Common myeloid progenitor, CD34-positive (primary cell): ENCODE results near the gene PPL.

Experiments used
- CTCF ChIA-PET: fragments of 350-600 bp; sonication (Branson Sonifier 250); formaldehyde crosslinking; loops from one replicate; lab custom pipeline; 2021; ENCODE audit warnings: antibody characterized with exemption; lab: Charles Lee
- POLR2A ChIA-PET: fragments of 350-600 bp; sonication (Branson Sonifier 250); formaldehyde crosslinking; loops from one replicate; lab custom pipeline; 2021; ENCODE audit warnings: antibody characterized with exemption; lab: Charles Lee
- DNase-seq, 3 donors: peaks; one replicate each; pipeline versions ENCODE4 v3.0.0 to v3.0.0-alpha.2; 2013
- H3K27ac ChIP-seq, 2 experiments: 1 replicate in 1 of 2; 2 replicates in 1 of 2; pipeline ENCODE4 v1.7.0; 2013; ENCODE audit warnings: inconsistent platforms in 2 of 2, low read length in 2 of 2, mild to moderate bottlenecking in 2 of 2, low read depth in 1 of 2, moderate library complexity in 1 of 2; ENCODE audit not compliant: severe bottlenecking in 2 of 2, insufficient read depth in 1 of 2, poor library complexity in 1 of 2
- H3K27me3 ChIP-seq, 5 experiments: replicated peaks in 2 of 5; 1 replicate in 3 of 5; 2 replicates in 2 of 5; pipeline versions ENCODE4 v1.6.1 to v1.7.0; 2013; ENCODE audit warnings: low read length in 4 of 5, mild to moderate bottlenecking in 2 of 5, moderate library complexity in 2 of 5, inconsistent platforms in 1 of 5; ENCODE audit not compliant: insufficient read depth in 5 of 5, control insufficient read depth in 4 of 5
- H3K36me3 ChIP-seq, 4 experiments: 1 replicate in 2 of 4; 2 replicates in 2 of 4; pipeline versions ENCODE4 v1.6.1 to v1.7.0; 2013; ENCODE audit warnings: low read length in 3 of 4, control low read depth in 1 of 4, mild to moderate bottlenecking in 1 of 4; ENCODE audit not compliant: control insufficient read depth in 4 of 4, insufficient read depth in 4 of 4
- H3K4me1 ChIP-seq, 4 experiments: 1 replicate in 3 of 4; 2 replicates in 1 of 4; pipeline versions ENCODE4 v1.6.1 to v1.7.1; 2013; ENCODE audit warnings: low read length in 3 of 4, mild to moderate bottlenecking in 3 of 4, control low read depth in 1 of 4, inconsistent platforms in 1 of 4, moderate library complexity in 1 of 4; ENCODE audit not compliant: control insufficient read depth in 4 of 4, insufficient read depth in 4 of 4; ENCODE audit errors: control extremely low read depth in 1 of 4
- H3K4me3 ChIP-seq, 7 experiments: 1 replicate in 4 of 7; 2 replicates in 3 of 7; pipeline versions ENCODE4 v1.5.1 to v1.7.0; 2013; ENCODE audit warnings: mild to moderate bottlenecking in 7 of 7, low read length in 6 of 7, moderate library complexity in 6 of 7, inconsistent platforms in 2 of 7, low read depth in 2 of 7, control low read depth in 1 of 7; ENCODE audit not compliant: insufficient read depth in 4 of 7, control insufficient read depth in 1 of 7; ENCODE audit errors: extremely low read depth in 1 of 7
- H3K9me3 ChIP-seq, 5 experiments: 1 replicate in 4 of 5; 2 replicates in 1 of 5; pipeline versions ENCODE4 v1.6.1 to v1.7.1; 2013; ENCODE audit warnings: low read length in 4 of 5, mild to moderate bottlenecking in 2 of 5, inconsistent platforms in 1 of 5, low read depth in 1 of 5, moderate library complexity in 1 of 5; ENCODE audit not compliant: control insufficient read depth in 4 of 5, insufficient read depth in 2 of 5; ENCODE audit errors: control extremely low read depth in 1 of 5
- WGBS: methylation state at CpG from one replicate; pipeline ENCODE4 v1.1.5; 2013; ENCODE audit not compliant: insufficient coverage; 5-methylcytosine and 5-hydroxymethylcytosine counted together

PPL gene

DNA sequence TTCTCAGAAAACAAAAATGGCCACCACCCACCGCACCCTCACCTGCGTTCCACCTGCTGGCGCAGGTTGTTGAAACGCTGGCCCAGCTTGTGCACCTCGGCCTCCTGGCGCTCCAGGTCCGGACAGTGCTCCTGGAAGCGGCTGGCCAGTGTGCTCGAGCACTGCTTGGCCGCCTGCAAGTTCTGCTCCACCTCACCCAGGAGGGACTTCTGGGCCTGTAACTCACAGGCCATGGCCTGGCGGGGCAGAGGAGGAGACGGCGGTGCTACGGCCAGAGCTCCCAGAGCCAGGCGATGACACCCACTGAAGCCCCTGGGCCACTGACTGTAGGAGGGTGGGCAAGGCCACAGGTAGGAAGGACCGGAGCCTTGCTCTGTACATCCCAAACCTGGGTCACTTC is 46.3 kb downstream of the PPL start:
- no peak for DNase-seq
- ChIA-PET CTCF (interaction anchor here (0.6 to 1.4 kb wide), 2 partner anchors 11 to 117 kb away, joined by 3 to 4 read pairs; no protein-coding TSS in a partner anchor), POLR2A (no interaction called here)
- Histone ChIP-seq H3K4me1 (no peaks in the 10 kb centered on the region), H3K36me3 (peaks cover 2 to 17% (median 11%) of the 10 kb centered on the region in 4 experiments), H3K27ac (no peak overlapping the region), H3K4me3 (no peak overlapping the region), H3K9me3 (no peaks in the 10 kb centered on the region), H3K27me3 (no peaks in the 10 kb centered on the region)
- WGBS, result 97% methylated on average over 10 of the region's 16 CpGs

DNA sequence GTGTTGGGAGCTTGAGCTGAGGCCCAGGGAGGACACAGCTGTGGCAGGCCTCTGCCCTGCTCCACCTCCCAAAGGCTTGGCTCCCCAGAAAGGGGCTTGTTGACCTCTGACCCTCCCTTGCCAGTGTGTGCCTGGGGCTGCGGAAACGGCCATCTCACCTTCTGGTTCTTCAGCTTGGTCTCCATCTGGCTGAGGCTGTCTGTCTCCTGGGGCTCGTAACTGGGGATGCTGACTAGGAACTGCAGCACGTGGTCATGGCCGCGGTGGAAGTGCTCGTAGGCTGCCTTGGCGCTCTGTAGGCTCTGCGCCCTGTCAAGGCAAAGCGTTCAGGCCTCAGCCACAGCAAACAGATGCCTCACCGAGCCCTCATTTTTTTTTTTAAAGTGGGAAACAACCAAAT is 46.9 kb downstream of the PPL start:
- DNase-seq, result no peak
- Histone ChIP-seq H3K27me3 (no peaks in the 10 kb centered on the region), H3K36me3 (peaks cover 2 to 23% (median 15%) of the 10 kb centered on the region in 4 experiments), H3K4me1 (no peaks in the 10 kb centered on the region), H3K27ac (no peak overlapping the region), H3K9me3 (no peaks in the 10 kb centered on the region), H3K4me3 (no peak overlapping the region)
- 94% methylated on average over 10 of the region's 11 CpGs for WGBS
- CTCF ChIA-PET, result interaction anchor here (1.4 kb wide), 1 partner anchor 10 kb away, joined by 4 read pairs; no protein-coding TSS in a partner anchor
- POLR2A ChIA-PET, result no interaction called here

DNA sequence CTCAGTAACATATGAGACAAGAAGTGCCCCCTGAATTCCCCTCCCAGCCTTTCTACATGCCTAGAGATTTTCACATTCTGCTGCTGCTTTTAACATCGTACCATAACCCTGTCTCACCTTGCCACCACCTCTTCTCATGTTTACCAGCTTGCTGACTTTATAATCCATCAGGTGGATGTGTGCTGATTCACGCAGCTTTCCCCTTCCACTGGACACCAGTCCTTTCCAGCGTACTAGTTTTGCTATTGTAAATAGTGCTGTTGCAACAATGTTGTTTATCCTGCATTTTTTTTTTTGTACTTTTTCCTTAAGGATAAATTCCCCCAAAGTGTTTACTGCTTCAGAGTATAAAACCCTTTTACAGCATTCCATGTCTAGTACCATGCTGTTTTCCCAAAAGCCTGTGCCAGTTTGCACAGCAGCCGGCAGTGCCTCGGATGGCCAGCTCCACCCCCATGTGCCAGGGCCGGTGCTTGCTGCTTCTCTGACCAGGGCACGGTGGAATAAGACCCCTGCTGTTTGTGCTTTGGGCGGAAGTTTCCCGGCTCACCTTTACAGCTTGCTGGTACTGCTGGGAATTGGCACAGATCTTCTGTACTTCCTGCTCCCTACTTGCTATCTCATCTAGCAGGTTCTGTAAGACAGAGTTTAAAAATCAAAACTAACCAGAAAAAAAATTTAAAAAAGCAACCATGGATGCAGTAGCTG is 48.4 kb downstream of the PPL start:
- no peaks in the 10 kb centered on the region for H3K9me3 ChIP-seq
- H3K4me1 ChIP-seq, result no peaks in the 10 kb centered on the region
- DNase-seq, result no peak
- POLR2A ChIA-PET, result interaction anchor here (0.5 kb wide), 1 partner anchor 19 kb away, joined by 7 read pairs; no protein-coding TSS in a partner anchor
- WGBS, result 98% methylated on average over 8 of the region's 9 CpGs
- H3K36me3 ChIP-seq, result peaks cover 5 to 38% (median 24%) of the 10 kb centered on the region in 4 experiments
- CTCF ChIA-PET, result interaction anchor here (1.2 kb wide), 1 partner anchor 14 kb away, joined by 4 read pairs; no protein-coding TSS in a partner anchor
- no peaks in the 10 kb centered on the region for H3K27me3 ChIP-seq
- H3K4me3 ChIP-seq, result no peak overlapping the region
- H3K27ac ChIP-seq, result no peak overlapping the region

DNA sequence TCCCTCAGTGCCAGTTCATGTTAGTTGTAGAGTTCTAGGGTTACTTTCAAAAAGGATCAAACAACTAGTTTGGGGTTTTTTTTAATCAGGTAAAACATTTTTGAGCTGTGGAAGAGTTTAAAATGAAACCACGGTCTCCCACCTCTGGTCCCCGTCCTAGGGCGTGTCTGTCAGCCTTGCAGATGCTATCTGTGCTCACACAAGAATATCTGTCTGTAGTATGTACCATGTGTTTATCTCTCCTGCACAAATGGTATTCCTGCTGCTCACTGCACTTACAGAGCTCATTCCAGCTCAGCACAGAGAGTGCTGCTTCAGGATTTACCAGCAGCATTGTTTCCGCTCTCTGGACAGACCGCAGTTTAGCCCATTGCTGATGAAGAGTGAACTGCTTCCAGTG is 50.8 kb downstream of the PPL start:
- WGBS, result 100% methylated on average over 2 of the region's 5 CpGs
- POLR2A ChIA-PET, result no interaction called here
- Histone ChIP-seq H3K9me3 (no peaks in the 10 kb centered on the region), H3K27me3 (no peaks in the 10 kb centered on the region), H3K4me1 (no peaks in the 10 kb centered on the region), H3K4me3 (no peak overlapping the region), H3K36me3 (peaks cover 8 to 62% (median 45%) of the 10 kb centered on the region in 4 experiments), H3K27ac (no peak overlapping the region)
- DNase-seq, result no peak
- CTCF ChIA-PET, result no interaction called here

DNA sequence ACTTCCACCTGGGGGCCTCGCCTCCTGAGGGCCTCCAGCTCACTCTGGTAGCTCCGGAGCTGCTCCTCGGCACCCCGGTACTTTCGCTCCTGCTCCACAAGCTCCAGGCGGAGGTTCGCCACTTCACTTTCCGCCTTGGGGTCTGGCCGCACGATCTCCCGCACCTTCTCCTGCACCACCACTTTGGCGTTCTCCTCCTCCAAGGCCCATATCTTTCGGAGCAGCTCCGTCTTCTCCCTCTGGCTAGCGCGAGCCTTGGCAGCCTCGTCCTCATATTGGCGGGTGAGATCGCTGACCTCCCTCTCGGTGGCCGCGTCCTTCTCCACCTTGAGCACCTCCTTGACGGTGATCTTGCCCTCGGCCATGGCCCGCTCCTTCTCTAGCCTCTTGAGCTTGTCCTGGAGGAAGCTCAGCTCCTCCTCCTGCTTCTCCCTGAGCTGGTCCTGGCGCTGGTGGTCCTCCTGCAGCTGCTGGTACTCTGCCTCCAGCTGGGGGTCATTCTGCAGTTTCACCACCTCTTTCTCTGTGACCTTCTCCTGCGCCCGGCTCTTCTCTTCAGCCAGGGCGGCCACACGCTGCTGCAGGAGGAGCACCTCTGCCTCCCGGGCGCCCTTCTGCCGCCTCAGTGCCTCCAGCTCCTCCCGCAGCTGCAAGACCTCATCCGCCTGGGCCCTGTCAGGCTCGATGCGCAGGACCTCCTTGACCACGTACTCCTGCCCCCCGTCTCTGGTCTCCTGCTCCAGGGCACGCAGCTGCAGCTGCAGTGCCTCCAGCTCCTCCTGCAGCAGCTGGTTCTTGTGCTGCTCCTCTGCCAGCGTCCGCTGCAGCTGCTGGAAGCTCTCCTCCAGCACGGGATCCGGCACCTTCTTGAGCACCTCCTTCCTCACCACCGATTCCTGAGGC is 51.7 kb downstream of the PPL start:
- H3K36me3 ChIP-seq, result peaks cover 10 to 71% (median 53%) of the 10 kb centered on the region in 4 experiments
- WGBS, result 97% methylated on average over 45 of the region's 45 CpGs
- H3K4me1 ChIP-seq, result no peaks in the 10 kb centered on the region
- CTCF ChIA-PET, result interaction anchor here (1.5 kb wide), 1 partner anchor 11 kb away, joined by 7 read pairs; no protein-coding TSS in a partner anchor
- H3K9me3 ChIP-seq, result no peaks in the 10 kb centered on the region
- no peaks in the 10 kb centered on the region for H3K27me3 ChIP-seq
- no peak overlapping the region for H3K4me3 ChIP-seq
- H3K27ac ChIP-seq, result no peak overlapping the region
- POLR2A ChIA-PET, result no interaction called here
- no peak for DNase-seq

DNA sequence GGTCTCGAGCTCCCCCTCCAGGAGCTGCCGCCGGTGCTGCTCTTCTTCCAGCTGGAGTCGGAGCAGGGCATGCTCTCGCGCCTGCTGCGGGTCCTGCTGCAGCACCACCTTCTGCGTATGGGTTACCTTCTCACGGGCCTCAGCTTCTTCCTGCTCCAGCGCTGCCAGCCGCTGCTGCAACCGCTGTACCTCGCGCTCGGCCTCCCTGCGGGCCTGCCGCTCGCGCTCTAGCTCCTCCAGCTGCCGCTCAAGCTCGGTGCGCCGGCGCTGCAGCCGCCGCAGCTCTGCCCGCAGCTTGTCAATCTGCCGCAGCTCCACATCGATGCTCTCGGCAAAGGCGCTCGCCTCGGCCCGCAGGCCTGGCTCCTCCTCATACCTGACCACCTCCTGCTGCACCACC is 52.7 kb downstream of the PPL start:
- no peak overlapping the region for H3K4me3 ChIP-seq
- 96% methylated on average over 19 of the region's 34 CpGs for WGBS
- ChIA-PET CTCF (interaction anchor here (0.9 to 1.5 kb wide), 2 partner anchors 10 to 12 kb away, joined by 3 to 7 read pairs; no protein-coding TSS in a partner anchor), POLR2A (no interaction called here)
- H3K4me1 ChIP-seq, result no peaks in the 10 kb centered on the region
- no peak overlapping the region for H3K27ac ChIP-seq
- no peaks in the 10 kb centered on the region for H3K27me3 ChIP-seq
- H3K9me3 ChIP-seq, result no peaks in the 10 kb centered on the region
- no peak for DNase-seq
- H3K36me3 ChIP-seq, result peaks cover 18 to 80% (median 62%) of the 10 kb centered on the region in 4 experiments
